GM06990 (cell line): Measurements from ENCODE around the gene UGT2A3.

Experiments used
- DNase-seq: peaks from one replicate; pipeline ENCODE4 v3.0.0-alpha.2; 2011; ENCODE audit not compliant: insufficient read length; ENCODE audit errors: extremely low read depth
- H3K27me3 ChIP-seq: replicated peaks from 2 replicates; pipeline ENCODE4 v1.6.0; 2011; ENCODE audit warnings: low read length; ENCODE audit not compliant: control insufficient read depth, insufficient read depth
- H3K36me3 ChIP-seq: 2 replicates; pipeline ENCODE4 v1.5.1; 2011; ENCODE audit warnings: low read length; ENCODE audit not compliant: control insufficient read depth, insufficient read depth
- H3K4me3 ChIP-seq: replicated peaks from 2 replicates; pipeline ENCODE4 v1.5.1; 2011; ENCODE audit warnings: low read depth, mild to moderate bottlenecking, control low read depth, low read length
- TF ChIP-seq, protein P1 (sequence below): IDR thresholded peaks from 2 replicates; pipeline ENCODE4 v1.5.1; 2011; ENCODE audit warnings: low read length, control low read depth, mild to moderate bottlenecking, inconsistent platforms; ENCODE audit not compliant: insufficient read depth, poor library complexity, severe bottlenecking

Gene UGT2A3

DNA sequence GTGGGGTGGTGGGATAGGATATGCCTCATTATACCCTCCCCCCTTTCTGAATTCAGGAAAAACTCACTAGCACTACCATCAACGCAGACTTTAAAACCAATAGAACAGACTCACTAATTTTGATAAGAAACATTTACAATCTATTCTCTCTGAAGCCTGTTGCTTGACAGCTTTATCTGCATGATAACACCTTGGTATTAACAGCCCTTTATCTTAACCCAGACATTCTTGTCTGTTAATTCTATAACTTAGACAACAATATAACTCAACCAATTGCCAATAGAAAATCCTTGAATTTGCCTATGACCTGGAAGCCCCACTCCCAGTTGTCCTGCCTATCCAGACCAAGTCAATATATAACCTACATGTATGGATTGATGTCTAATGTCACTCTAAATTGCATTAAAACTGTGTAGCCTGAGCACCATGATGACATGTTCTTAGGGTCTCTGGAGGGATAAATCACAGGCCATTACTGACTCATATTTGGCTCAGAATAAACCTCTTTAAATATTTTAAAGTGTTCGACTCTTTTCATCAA is 1.5 kb upstream of the UGT2A3 start:
- Histone ChIP-seq H3K36me3 (no peaks in the 10 kb centered on the region), H3K27me3 (no peaks in the 10 kb centered on the region), H3K4me3 (no peak overlapping the region)
- no peak for DNase-seq
- TF ChIP-seq, protein P1, sequence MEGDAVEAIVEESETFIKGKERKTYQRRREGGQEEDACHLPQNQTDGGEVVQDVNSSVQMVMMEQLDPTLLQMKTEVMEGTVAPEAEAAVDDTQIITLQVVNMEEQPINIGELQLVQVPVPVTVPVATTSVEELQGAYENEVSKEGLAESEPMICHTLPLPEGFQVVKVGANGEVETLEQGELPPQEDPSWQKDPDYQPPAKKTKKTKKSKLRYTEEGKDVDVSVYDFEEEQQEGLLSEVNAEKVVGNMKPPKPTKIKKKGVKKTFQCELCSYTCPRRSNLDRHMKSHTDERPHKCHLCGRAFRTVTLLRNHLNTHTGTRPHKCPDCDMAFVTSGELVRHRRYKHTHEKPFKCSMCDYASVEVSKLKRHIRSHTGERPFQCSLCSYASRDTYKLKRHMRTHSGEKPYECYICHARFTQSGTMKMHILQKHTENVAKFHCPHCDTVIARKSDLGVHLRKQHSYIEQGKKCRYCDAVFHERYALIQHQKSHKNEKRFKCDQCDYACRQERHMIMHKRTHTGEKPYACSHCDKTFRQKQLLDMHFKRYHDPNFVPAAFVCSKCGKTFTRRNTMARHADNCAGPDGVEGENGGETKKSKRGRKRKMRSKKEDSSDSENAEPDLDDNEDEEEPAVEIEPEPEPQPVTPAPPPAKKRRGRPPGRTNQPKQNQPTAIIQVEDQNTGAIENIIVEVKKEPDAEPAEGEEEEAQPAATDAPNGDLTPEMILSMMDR = no peak

GRCh38 chr4:68951806-68952585 is 392 bp upstream of the UGT2A3 start:
- TF ChIP-seq, protein P1 = no peak
- H3K4me3 ChIP-seq = no peak overlapping the region
- H3K36me3 ChIP-seq = no peaks in the 10 kb centered on the region
- H3K27me3 ChIP-seq = no peaks in the 10 kb centered on the region
- no peak for DNase-seq

DNA sequence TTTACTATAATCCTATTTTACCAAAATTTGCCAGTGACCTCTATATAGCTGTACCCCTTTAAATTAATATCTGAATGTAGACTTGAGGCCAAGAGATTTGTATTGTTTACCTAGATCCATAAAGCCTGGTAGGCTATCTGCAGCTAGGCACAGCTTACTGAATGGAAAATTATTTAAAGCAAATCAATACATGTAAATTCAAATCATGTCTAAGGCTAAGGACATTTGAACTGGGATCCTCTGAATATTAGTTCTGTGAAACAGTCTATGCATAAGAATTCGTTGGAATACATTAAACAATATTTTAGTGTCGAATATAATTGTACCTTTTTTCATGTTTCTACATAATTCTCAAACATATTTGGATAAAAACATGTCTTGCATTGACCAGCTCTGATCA is 1.6 kb downstream of the UGT2A3 start:
- Histone ChIP-seq H3K36me3 (no peaks in the 10 kb centered on the region), H3K27me3 (no peaks in the 10 kb centered on the region), H3K4me3 (no peak overlapping the region)
- TF ChIP-seq, protein P1 = no peak
- DNase-seq = no peak

DNA sequence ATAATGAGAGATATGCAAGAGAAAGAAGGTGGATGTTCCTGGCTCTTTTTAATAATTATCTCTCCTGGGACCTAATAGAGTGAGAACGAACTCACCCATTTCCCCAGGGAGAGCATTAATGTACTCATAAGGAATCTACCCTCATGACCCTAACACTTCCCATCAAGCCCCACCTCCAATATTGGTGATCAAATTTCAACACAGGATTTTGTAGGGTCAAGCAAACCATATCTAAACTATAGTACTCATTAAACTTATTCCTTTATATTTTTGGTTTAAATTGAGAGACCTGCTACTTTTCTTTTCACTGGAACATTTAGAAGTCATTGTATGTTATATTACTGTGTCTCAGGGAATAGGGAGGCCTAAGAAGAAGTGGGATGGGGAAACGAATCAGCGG is 2.6 kb downstream of the UGT2A3 start:
- no peak overlapping the region for H3K4me3 ChIP-seq
- no peak for DNase-seq
- H3K36me3 ChIP-seq = no peaks in the 10 kb centered on the region
- TF ChIP-seq, protein P1 = no peak
- H3K27me3 ChIP-seq = no peaks in the 10 kb centered on the region

- no peak for DNase-seq
- TF ChIP-seq, protein P1 = no peak
These were observed 3.4 kb downstream of the UGT2A3 start for GRCh38 chr4:68948044-68948743.

More at GRCh38 chr4:68948044-68948743, 3.4 kb downstream of the UGT2A3 start:
- Histone ChIP-seq H3K36me3 (no peaks in the 10 kb centered on the region), H3K4me3 (no peak overlapping the region), H3K27me3 (no peaks in the 10 kb centered on the region)
